B cell (primary cell): Measurements from ENCODE around the gene ENO1.

Source experiments
- CTCF ChIP-seq: fragments of 200-600 bp; IDR thresholded peaks from one replicate; pipeline ENCODE4 v1.8.0; 2022; ENCODE audit warnings: antibody characterized with exemption, mild to moderate bottlenecking
- EZH2 ChIP-seq: IDR thresholded peaks from 2 replicates; pipeline ENCODE4 v1.6.1; 2012; ENCODE audit warnings: borderline replicate concordance, low read depth, mild to moderate bottlenecking, moderate library complexity, low read length; ENCODE audit not compliant: insufficient read depth, poor library complexity, severe bottlenecking

GRCh38 chr1:8812081-8812480, 66.4 kb downstream of the ENO1 start:
- TF ChIP-seq EZH2: no peak
- TF ChIP-seq CTCF: no peak
